Common myeloid progenitor, CD34-positive (primary cell): Measurements from ENCODE around the gene OGFOD3.

Source experiments
- CTCF ChIA-PET: fragments of 350-600 bp; sonication (Branson Sonifier 250); formaldehyde crosslinking; loops from one replicate; lab custom pipeline; 2021; ENCODE audit warnings: antibody characterized with exemption; lab: Charles Lee
- POLR2A ChIA-PET: fragments of 350-600 bp; sonication (Branson Sonifier 250); formaldehyde crosslinking; loops from one replicate; lab custom pipeline; 2021; ENCODE audit warnings: antibody characterized with exemption; lab: Charles Lee
- DNase-seq, 3 donors: peaks; one replicate each; pipeline versions ENCODE4 v3.0.0 to v3.0.0-alpha.2; 2013
- H3K27ac ChIP-seq, 2 experiments: 1 replicate in 1 of 2; 2 replicates in 1 of 2; pipeline ENCODE4 v1.7.0; 2013; ENCODE audit warnings: inconsistent platforms in 2 of 2, low read length in 2 of 2, mild to moderate bottlenecking in 2 of 2, low read depth in 1 of 2, moderate library complexity in 1 of 2; ENCODE audit not compliant: severe bottlenecking in 2 of 2, insufficient read depth in 1 of 2, poor library complexity in 1 of 2
- H3K27me3 ChIP-seq, 5 experiments: replicated peaks in 2 of 5; 1 replicate in 3 of 5; 2 replicates in 2 of 5; pipeline versions ENCODE4 v1.6.1 to v1.7.0; 2013; ENCODE audit warnings: low read length in 4 of 5, mild to moderate bottlenecking in 2 of 5, moderate library complexity in 2 of 5, inconsistent platforms in 1 of 5; ENCODE audit not compliant: insufficient read depth in 5 of 5, control insufficient read depth in 4 of 5
- H3K36me3 ChIP-seq, 4 experiments: 1 replicate in 2 of 4; 2 replicates in 2 of 4; pipeline versions ENCODE4 v1.6.1 to v1.7.0; 2013; ENCODE audit warnings: low read length in 3 of 4, control low read depth in 1 of 4, mild to moderate bottlenecking in 1 of 4; ENCODE audit not compliant: control insufficient read depth in 4 of 4, insufficient read depth in 4 of 4
- H3K4me1 ChIP-seq, 4 experiments: 1 replicate in 3 of 4; 2 replicates in 1 of 4; pipeline versions ENCODE4 v1.6.1 to v1.7.1; 2013; ENCODE audit warnings: low read length in 3 of 4, mild to moderate bottlenecking in 3 of 4, control low read depth in 1 of 4, inconsistent platforms in 1 of 4, moderate library complexity in 1 of 4; ENCODE audit not compliant: control insufficient read depth in 4 of 4, insufficient read depth in 4 of 4; ENCODE audit errors: control extremely low read depth in 1 of 4
- H3K4me3 ChIP-seq, 7 experiments: 1 replicate in 4 of 7; 2 replicates in 3 of 7; pipeline versions ENCODE4 v1.5.1 to v1.7.0; 2013; ENCODE audit warnings: mild to moderate bottlenecking in 7 of 7, low read length in 6 of 7, moderate library complexity in 6 of 7, inconsistent platforms in 2 of 7, low read depth in 2 of 7, control low read depth in 1 of 7; ENCODE audit not compliant: insufficient read depth in 4 of 7, control insufficient read depth in 1 of 7; ENCODE audit errors: extremely low read depth in 1 of 7
- H3K9me3 ChIP-seq, 5 experiments: 1 replicate in 4 of 5; 2 replicates in 1 of 5; pipeline versions ENCODE4 v1.6.1 to v1.7.1; 2013; ENCODE audit warnings: low read length in 4 of 5, mild to moderate bottlenecking in 2 of 5, inconsistent platforms in 1 of 5, low read depth in 1 of 5, moderate library complexity in 1 of 5; ENCODE audit not compliant: control insufficient read depth in 4 of 5, insufficient read depth in 2 of 5; ENCODE audit errors: control extremely low read depth in 1 of 5
- WGBS: methylation state at CpG from one replicate; pipeline ENCODE4 v1.1.5; 2013; ENCODE audit not compliant: insufficient coverage; 5-methylcytosine and 5-hydroxymethylcytosine counted together

The OGFOD3 gene

DNA sequence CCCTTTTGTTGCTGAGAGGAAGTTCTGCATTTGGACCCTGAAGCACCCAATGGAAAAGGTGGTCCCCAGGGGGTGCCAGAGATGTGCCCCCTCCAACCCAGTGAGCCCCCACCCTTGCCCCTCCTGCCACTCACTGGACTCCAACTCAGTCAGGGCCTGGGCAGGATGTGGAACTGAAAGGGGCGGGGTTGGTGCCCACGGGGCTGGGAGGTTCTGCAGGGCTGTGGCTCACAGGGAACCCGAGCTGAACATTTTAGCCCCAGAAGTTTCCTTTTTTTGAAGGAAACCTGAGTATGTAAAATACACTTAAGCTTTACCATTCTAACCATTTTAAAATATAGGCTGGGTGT is 15.8 kb upstream of the OGFOD3 start:
- no peak overlapping the region for H3K27ac ChIP-seq
- ChIA-PET CTCF (interaction anchor here (0.8 to 0.9 kb wide), 2 partner anchors 15 kb away, joined by 3 read pairs; no protein-coding TSS in a partner anchor), POLR2A (interaction anchor here (0.6 kb wide), 1 partner anchor 61 kb away, joined by 6 read pairs; no protein-coding TSS in a partner anchor)
- no peaks in the 10 kb centered on the region for H3K9me3 ChIP-seq
- 20% methylated on average over 1 of the region's 3 CpGs for WGBS
- no peaks in the 10 kb centered on the region for H3K27me3 ChIP-seq
- peak in 2 of 3 donors; percentile 43 to 58 for DNase-seq
- H3K36me3 ChIP-seq = peaks cover 6 to 53% (median 24%) of the 10 kb centered on the region in 4 experiments
- H3K4me1 ChIP-seq = peaks cover 0 to 18% (median 7%) of the 10 kb centered on the region in 4 experiments
- no peak overlapping the region for H3K4me3 ChIP-seq

DNA sequence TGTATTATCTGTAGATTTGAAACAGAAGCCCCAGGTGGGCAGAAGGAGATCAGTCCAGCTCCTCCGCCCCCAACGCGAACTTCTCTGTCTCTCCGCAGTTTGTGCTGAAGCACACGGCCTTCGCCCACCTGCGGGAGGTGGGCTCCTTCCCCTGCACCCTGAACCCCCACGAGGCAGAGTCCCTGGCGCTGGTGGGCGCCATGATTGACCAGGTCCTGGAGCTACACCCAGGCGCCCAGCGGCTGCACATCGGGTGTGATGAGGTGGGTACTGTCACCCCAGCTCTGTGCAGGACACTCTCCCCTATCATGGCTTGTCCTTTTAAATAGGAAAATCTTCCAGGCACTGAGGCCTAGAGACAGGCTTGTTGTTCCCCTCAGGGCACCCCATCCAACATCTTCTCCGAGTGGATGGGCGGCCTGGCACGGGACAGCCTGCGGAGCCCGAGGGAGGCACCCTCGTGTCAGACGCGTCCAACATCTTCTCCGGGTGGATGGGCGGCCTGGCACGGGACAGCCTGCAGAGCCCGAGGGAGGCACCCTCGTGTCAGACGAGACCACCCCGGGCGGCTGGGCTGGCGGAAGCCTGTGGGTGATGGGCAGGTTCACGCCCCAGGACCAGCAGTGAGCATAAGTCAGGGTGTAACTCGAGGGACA is 15.3 kb upstream of the OGFOD3 start:
- peaks cover 0 to 23% (median 9%) of the 10 kb centered on the region in 4 experiments for H3K4me1 ChIP-seq
- H3K36me3 ChIP-seq = peaks cover 6 to 48% (median 23%) of the 10 kb centered on the region in 4 experiments
- no peak overlapping the region for H3K27ac ChIP-seq
- ChIA-PET POLR2A (interaction anchor here (0.6 kb wide), 2 partner anchors 62 to 198 kb away, joined by 3 to 6 read pairs; no protein-coding TSS in a partner anchor), CTCF (interaction anchor here (0.8 to 0.9 kb wide), 2 partner anchors 15 kb away, joined by 3 read pairs; no protein-coding TSS in a partner anchor)
- 87% methylated on average over 28 of the region's 32 CpGs for WGBS
- DNase-seq = no peak
- no peak overlapping the region for H3K4me3 ChIP-seq
- no peaks in the 10 kb centered on the region for H3K9me3 ChIP-seq
- H3K27me3 ChIP-seq = no peaks in the 10 kb centered on the region

DNA sequence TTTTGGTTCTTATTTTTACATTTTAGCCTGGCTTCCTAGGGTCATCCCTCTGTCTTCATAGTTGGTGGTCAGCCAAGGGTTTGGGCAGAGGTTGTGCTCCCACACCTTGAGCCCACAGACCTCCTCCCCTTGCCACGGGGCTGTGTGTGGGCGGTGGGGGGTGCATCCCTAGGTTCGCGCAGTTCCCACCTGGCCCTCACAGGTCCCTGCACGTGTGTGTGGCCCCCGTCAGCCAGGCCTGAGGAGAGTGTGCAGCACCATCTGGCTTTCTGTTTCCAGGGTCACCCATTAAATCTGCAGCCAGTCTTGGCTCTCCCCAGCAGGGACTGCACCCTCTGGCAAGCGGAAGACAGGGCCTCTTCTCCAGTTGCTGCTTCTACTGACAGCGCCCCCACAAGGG is 13.6 kb upstream of the OGFOD3 start:
- H3K36me3 ChIP-seq = peaks cover 6 to 33% (median 14%) of the 10 kb centered on the region in 4 experiments
- no peak overlapping the region for H3K4me3 ChIP-seq
- no peak overlapping the region for H3K27ac ChIP-seq
- H3K27me3 ChIP-seq = no peaks in the 10 kb centered on the region
- H3K4me1 ChIP-seq = peaks cover 0 to 28% (median 11%) of the 10 kb centered on the region in 4 experiments
- POLR2A ChIA-PET = no interaction called here
- H3K9me3 ChIP-seq = no peaks in the 10 kb centered on the region
- CTCF ChIA-PET = no interaction called here
- WGBS = 90% methylated on average over 8 of the region's 8 CpGs
- DNase-seq = no peak

DNA sequence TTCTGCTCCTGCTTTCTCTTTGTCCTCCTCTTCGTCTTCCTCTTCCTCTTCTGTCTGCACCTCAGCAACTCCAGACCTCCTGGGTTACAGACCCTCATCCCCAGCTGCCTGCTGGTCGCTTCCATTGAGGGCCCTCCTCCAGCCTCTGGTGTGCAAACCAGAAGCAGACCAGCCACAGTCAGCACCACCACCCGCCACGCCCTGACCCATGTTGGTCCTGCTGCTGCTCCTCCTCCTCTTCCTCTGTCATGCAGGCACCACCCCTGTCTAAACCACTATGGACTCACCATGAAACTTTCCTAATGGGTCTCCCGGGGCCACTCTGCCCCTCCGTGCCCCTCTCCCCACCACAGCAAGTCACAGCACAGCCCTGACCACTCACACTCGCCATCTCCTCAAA is 11.4 kb upstream of the OGFOD3 start:
- POLR2A ChIA-PET = no interaction called here
- Histone ChIP-seq H3K27me3 (no peaks in the 10 kb centered on the region), H3K9me3 (no peaks in the 10 kb centered on the region), H3K27ac (no peak overlapping the region), H3K4me1 (peaks cover 0 to 26% (median 11%) of the 10 kb centered on the region in 4 experiments), H3K4me3 (no peak overlapping the region), H3K36me3 (peaks cover 2 to 14% (median 4%) of the 10 kb centered on the region in 4 experiments)
- CTCF ChIA-PET = no interaction called here
- no peak for DNase-seq
- WGBS = 85% methylated on average over 6 of the region's 7 CpGs

DNA sequence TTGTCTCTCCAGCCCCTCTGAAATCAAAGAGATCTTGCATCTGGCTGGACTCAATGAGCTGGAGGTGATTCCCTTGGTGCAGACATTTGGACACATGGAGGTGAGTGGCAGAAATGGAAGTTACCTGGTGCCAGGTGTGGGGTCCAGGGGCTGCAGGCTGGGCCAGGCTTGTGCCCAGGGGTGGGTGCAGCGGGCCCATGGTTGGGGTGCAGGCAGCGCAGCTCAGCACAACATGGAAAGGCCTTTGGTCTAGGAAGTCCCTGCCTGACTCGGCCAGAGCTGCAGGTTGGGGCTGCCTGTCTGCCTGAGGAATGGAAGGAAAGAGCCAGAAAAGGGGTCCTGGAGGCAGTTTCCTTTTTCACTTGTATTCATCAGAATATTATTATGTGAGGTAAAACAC is 10.2 kb upstream of the OGFOD3 start:
- H3K9me3 ChIP-seq = no peaks in the 10 kb centered on the region
- peaks cover 0 to 19% (median 6%) of the 10 kb centered on the region in 4 experiments for H3K4me1 ChIP-seq
- POLR2A ChIA-PET = no interaction called here
- no peak overlapping the region for H3K27ac ChIP-seq
- CTCF ChIA-PET = interaction anchor here (1.4 to 1.6 kb wide), 2 partner anchors 9 to 21 kb away, joined by 3 to 5 read pairs; no protein-coding TSS in a partner anchor
- H3K4me3 ChIP-seq = no peak overlapping the region
- H3K27me3 ChIP-seq = no peaks in the 10 kb centered on the region
- peaks cover 2 to 17% (median 4%) of the 10 kb centered on the region in 4 experiments for H3K36me3 ChIP-seq
- 100% methylated on average over 2 of the region's 3 CpGs for WGBS
- DNase-seq = no peak

DNA sequence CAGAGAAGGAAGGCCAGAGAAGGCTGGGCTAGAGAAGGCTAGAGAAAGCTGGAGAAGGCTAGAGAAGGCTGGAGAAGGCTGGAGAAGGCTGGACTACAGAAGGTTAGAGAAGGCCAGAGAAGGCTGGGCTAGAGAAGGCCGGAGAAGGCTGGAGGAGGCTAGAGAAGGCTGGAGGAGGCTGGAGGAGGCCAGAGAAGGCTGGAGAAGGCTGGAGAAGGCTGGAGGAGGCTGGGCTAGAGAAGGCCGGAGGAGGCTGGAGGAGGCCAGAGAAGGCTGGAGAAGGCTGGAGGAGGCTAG is 6.4 kb upstream of the OGFOD3 start:
- Histone ChIP-seq H3K9me3 (peaks cover 0 to 4% (median 0%) of the 10 kb centered on the region in 5 experiments), H3K27ac (no peak overlapping the region), H3K27me3 (no peaks in the 10 kb centered on the region), H3K4me3 (no peak overlapping the region), H3K4me1 (peaks cover 1 to 18% (median 10%) of the 10 kb centered on the region in 4 experiments), H3K36me3 (peaks cover 2 to 30% (median 8%) of the 10 kb centered on the region in 4 experiments)
- no peak for DNase-seq
- WGBS = 100% methylated on average over 2 of the region's 2 CpGs
- POLR2A ChIA-PET = no interaction called here
- CTCF ChIA-PET = interaction anchor here (1.0 to 1.1 kb wide), 2 partner anchors 37 to 73 kb away, joined by 3 read pairs; no protein-coding TSS in a partner anchor
